HG02938 (cell line): ENCODE results near the gene EMX1.

Source experiments
- ATAC-seq: cut with Tn5 transposase; IDR thresholded peaks from one replicate; pipeline ENCODE4 v1.9.1; 2021; ENCODE audit warnings: mild to moderate bottlenecking, moderate library complexity; ENCODE audit not compliant: unreplicated experiment

Gene EMX1

DNA sequence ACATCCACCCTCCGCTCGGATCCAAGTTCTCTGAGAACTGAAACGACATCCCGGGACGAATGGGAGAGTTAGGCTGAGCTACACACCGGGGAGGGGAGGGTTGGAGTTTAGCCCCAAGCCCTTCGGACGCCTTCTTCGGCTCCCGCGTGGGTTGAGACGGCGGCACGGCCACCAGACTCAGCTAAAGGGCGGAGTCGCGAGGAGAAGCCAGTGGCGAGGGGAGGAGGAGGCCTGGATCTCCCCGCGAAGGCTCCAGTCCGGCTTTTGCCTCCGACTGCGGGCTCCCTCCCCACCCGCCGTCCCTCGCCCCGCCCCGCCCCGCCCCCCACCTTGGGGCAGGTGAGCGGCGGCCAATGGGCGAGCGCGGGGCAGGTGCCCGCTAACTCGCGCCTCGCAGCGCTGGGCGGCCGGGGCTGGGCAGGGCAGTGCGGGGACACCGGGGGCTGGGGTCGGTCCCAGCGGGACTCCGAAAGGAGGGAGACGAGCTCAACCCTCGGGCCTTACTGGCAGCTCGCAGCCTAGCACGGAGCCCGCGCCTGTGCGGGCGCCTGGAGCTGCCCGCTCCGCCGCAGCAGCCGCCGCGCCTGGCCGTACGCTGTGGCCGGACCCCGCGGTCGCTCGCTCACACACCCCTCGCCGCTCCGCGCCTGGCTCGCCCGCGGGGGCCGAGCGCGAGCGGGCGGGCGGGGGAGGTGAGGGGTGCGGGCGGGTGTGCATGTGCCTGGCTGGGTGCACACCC, at the start of gene EMX1:
EMX1 (plus strand) TSS at position 382 of the 739 bp plus-strand sequence; CDS start at position 716, 334 bp downstream.
- ATAC-seq: no peak

DNA sequence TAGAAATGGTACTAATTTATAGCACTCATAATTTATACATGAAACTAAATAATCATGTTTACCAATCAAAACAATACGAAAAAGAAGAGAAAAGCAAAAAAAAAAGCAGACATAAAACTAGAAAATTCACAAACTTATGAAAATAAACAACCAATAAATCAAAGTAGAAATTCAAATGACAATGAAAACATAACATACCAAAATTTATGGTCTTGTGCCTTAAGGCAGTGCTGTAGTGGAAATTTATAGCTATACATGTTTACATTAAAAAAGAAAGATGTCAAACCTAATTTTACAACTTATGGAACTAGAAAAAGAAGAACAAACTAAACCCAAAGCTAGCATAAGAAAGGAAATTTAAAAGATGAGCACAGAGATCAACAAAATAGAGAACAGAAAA, 46.3 kb upstream of the EMX1 start:
- no peak for ATAC-seq

DNA sequence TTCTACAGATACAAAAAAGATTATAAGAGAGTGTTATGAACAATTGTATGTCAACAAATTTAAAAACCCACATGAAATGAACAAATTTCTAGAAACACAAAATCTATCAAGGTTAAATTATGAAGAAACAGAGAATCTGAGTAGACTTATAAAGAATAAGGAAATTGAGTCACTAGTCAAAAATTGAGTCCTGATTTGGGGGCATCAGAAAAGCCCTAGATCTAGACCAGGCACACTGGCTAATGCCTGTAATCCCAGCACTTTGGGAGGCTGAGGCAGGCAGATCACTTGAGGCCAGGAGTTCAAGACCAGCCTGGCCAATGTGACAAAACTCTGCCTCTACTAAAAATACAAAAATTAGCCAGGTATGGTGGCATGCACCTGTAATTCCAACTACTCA, 45.4 kb upstream of the EMX1 start:
- ATAC-seq: no peak

DNA sequence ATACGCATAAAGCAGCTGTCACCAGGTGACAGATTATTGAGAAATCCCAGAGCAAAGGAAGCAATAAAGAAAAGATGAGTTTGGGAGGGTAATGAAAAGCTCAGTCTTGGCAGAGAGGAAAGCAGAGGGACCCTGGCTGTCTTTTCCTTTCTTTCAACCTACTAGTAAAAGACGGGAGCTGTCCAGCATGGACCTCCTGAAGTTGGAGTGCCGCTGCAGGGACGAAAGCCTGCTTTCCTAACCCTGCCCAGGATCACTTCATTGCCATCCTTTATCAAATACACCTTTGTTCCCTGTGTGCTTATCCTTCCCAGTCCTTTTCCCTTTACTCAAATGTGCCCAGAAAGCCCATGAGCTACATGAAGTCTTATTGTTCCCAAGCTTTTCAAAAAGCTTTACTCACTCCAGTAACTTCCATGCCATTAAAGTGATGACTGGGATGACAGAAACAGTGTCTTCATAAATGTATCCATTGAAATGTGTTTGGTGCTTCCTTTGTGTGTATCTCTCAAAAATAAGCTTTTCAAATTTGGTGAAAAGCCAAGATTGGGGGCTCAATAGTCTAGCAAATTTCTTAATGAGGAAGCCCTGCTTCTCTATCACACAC, 33.9 kb upstream of the EMX1 start:
- no peak for ATAC-seq

DNA sequence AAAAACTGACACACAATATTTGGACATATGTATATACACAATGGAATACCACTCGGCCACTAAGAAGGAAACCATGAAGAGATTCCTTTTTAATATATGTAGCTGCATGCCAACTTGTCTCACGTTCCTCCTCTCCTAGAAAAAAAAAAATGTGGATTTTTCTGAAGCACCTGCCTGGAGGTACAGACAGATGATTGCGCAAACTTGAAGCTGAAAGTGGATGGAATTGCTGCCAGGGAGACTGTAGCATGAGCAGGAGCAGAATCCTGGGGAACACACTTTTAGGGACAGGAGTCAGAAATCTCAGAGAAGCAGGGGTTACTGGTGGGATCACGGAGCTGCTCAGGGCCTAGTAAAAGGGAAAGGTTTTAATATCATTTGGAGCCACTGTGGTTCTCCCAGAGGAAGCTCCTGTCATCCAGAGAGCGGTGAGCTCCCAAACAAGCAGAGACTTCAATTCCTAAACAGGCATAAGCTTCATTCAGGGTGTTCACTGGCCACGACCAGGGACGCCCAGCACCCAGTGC, 30.8 kb upstream of the EMX1 start:
- ATAC-seq: no peak

DNA sequence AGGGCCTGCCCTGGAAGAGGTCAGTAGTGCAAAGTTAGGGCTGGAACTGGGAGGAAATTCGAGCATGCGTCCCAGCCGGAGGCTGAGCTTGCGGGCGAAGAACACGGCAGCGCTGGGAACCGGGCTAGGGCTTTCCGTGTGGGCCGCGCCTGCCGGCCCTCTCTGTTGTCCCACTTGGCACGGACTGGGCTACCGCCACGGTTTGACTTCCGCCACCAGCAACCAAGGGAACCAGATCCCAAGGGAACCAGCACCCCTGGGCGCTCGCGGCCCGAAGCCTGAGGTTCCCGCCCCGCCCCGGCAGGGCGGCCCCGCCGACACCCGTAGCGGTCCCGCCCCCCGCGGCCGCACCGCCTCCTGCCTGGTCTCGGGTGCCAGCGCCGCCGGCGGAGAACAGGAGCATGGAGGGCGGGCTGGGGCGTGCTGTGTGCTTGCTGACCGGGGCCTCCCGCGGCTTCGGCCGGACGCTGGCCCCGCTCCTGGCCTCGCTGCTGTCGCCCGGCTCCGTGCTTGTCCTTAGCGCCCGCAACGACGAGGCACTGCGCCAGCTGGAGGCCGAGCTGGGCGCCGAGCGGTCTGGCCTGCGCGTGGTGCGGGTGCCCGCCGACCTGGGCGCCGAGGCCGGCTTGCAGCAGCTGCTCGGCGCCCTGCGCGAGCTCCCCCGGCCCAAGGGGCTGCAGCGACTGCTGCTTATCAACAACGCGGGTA, 30.1 kb upstream of the EMX1 start, which contains the start of gene SPR:
SPR (plus strand) TSS at position 377 of the 708 bp plus-strand sequence; CDS start at position 402, 25 bp downstream.
- peak; percentile 79 for ATAC-seq

DNA sequence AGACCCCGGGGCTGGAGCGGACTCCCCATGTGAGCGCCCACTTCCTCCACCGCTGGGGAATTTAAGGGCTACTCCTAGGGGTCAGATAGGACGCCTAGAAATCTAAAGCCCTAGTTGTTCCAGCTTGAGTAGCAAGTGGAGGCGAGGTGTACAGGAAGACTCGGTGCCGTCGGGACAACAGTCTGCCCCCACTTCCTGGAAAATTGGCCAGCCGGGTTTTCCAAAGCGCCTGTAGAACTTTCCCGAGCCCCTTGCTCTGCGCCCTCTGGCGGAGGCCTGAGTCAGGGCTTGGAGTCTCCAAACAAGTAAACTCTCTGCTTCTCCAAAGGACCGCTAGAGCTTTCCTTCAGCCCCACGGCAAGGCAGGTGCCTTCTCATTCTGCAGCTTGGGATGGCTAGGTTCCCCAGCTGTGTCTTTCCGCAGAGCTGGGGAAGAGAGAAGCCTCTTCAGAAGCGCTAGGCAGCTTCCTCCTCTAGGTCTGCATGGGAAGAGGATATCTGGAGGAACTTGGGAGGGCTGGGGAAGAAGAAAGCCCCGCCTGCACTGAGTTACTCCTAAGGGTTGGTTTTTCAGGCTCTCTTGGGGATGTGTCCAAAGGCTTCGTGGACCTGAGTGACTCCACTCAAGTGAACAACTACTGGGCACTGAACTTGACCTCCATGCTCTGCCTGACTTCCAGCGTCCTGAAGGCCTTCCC, 29.4 kb upstream of the EMX1 start:
- peak; percentile 54 for ATAC-seq

DNA sequence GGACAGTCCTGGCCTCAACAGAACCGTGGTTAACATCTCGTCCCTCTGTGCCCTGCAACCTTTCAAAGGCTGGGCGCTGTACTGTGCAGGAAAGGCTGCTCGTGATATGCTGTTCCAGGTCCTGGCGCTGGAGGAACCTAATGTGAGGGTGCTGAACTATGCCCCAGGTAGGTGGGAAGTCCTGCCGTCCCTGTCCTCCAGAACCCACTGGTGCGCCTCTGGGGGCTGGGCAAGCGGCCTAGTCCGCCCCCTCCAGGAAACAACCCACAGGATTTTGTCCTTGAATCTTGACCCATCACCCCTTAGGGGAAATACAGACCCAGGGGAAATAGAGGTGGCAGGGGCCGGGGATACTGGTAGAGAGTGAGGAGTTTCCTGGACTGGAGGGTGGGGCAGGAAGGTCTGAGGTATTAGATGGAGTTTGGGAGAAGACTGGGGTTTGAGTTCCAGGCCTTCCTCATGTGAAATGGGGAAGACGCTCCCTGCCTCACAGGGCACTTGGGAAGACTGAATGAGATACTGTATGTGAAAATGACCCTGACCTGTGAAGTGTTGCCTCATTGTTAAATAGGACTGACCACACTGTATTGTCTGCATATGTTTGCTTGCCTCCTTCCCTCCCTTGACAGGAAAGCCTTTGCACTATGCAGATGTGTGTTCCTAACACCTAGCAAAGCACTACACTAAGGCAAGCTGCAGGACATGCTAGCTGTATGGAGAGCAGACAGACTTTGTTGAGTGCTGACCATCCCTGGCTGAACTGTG, 28.7 kb upstream of the EMX1 start:
- ATAC-seq: no peak

DNA sequence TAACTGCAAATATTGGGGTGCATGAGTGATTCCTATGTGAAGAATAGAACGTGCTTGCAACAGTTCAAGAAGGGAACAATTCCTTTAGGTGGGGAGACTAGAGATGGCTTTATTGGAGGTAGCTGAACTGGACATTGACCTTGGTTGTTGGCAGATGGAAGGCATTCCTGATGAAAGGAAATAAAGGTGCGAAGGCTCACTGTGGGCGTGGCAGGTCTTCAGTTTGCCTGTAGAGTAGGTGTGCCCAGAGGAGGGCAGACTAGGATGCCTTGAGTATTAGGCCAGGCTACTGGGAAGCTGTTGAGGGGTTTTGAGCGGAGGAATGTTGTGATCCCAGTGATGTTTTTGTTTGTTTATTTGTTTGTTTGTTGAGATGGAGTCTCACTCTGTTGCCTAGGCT, 27.3 kb upstream of the EMX1 start:
- ATAC-seq: no peak

DNA sequence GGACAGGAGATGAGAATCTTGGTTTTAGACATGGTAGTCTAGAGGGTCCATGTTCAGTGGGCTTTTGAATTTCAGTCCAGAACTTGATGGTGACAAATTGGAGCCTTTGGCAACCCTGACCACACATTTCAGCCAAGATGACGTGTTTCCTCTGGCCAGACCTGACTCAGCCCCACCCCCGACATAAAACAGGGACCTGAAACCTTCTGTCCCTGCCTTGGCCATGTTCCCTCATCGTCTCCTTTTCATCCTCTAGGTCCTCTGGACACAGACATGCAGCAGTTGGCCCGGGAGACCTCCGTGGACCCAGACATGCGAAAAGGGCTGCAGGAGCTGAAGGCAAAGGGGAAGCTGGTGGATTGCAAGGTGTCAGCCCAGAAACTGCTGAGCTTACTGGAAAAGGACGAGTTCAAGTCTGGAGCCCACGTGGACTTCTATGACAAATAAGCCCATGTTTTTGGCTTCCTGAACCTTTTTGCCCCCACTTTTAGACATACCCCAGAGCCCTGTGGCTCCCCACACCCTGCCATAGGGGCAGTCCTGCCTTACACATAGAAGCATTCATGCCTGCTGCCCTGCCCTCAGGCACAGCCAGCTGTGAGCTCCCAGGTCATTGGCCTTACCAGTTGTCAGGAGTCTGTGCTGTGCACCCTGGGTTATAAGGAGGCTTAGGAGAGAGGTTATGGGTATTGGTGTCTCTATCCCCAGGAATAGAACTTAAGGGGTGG, 26.1 kb upstream of the EMX1 start:
- ATAC-seq: no peak

DNA sequence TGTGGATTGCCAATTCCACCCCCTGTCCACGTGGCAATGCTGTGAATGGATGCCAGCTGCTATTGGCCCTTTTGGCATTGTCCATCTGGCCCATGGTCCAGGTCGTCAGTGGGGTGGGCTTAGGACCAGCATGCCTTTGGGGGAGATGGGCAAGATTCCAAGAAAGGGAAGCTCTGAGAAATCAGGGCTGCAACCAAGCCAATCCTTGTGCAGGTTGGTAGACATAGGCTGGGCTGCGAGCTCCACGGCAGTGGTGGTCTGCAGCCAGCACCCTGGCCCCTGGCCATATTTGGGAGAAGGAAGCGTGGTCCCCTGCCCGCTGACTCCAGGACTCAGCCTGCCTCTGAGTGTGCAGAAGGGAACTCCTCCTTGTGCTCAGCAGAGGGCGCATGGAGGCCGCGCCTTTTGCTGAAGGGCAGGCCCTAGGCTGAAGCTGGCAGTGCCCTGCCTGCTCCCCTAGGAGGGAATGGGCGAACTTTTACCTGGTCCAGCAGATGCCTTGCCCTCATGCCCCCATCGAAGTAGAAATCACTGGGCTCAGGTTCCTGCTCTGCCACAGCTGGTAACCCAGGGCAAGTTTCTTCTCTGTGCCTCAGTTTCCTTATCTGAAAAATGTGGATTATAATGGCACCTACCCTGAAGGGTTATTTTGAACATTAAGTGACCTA, 24.7 kb upstream of the EMX1 start:
- ATAC-seq: peak; percentile 40

DNA sequence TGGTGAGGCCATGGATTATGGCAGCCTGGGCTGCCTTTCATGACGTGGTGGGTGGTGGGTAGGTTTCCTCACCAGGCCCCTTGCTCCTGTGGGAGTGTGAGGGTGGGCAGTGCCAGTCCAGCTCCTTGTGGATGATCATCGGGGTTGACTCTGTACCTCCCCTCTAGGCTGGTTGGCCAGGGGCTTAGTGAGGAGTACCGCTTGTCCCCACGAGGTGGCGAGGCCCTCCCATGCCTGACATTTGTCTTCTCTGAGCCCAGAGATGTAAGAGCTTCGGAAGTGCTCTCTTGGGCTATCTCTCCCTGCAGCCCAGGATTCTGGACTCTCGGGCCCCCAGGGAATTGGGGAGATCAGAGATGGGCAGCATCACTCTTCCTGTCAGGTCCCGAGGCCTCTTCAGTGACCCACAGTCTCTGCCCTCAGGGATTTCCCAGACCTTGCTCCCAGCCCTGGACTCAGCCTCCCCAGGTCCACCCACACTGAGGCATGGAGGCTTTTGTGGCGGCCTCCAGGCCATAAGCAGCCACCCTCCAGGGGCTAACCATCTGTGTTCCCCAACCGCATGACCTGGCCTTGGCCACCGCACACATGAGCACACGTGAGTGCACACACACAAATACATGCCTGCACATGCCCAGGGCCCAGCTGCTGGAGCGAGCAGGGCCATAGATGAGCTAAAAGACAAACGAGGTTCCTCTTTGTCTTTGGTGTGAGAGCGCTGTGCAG, 23.6 kb upstream of the EMX1 start:
- ATAC-seq: peak; percentile 75

DNA sequence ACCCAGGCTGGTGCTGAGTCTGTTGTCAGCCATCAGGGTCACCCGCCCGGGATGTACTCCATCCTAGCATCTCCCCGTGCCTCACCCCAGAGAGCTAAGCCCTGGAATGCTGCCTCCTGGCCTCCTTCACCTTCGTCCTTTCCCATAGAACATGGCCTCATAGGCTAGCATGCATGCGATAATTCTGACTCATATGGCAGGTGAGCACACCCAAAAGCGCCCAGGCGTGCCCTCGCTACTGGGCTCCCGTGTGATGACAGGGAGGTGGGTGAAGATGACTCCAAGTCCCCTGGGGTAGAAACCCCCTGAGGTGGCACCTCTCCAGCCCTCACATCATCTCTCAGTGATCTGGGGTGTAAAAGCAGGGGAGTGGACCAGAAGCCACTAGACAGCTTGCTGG, 22.8 kb upstream of the EMX1 start:
- ATAC-seq: no peak

DNA sequence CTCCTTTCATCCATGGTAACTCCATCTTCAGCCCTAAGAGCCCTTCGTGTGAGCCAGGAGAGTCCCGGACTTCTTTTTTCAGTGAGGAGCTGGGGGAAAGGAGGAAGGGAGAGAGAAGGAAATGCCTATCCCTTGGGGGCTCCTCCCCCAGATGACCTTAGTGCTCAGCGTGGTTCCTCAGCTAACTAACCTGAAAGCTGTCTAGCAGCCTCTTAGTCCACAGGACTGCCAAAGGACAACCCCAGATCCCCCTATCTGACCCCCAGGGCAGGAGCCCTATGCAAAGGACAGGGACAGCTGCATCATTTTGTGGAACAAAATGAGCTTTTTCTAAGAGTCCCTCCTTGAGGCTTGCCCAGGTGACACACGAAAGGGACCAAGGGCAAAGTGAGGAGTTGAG, 22.2 kb upstream of the EMX1 start:
- ATAC-seq: no peak

DNA sequence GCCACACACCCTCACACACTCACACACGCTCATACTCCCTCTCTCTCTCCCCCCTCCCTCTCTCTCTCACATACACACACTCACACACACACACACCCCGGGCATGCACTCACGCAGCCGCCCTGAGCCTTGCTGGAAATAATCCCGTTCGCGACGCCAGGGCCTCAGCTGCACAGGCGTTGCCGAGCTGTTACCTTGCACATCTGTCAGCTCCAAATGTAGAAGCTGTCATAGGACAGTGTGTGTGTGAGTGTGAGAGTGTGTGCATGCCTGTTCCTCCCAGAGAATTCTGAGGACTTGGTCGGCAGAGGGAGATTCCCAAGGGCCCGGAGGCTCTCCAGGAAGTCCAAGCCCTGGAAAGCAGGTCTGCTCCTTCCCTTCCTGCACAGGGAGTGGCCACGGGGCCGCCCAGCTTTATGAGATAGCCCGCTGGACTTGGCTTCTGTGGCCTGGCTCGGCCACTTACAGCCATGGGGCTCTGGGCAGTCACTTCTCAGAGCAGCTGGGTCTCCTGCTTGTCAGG, 21.5 kb upstream of the EMX1 start:
- ATAC-seq: no peak

DNA sequence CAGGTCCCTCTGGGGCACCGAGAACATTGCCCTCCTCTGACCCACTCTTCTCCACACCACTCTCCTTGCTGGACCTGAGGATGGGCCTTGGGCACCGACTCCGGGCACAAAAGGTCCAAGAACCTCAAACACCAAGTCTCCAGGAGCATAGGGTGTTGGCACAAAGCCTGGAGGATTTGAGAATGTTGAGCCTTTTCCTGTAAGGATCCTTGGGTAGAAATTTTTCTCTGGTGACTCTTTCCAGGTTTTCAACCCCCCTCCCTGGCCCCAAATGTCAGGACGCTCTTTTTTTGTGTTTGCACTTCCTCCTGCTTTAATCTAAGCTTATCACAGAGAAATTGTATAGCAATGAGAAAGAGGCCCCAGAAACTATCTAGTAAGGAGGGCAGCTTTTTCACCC, 20.9 kb upstream of the EMX1 start:
- ATAC-seq: no peak

DNA sequence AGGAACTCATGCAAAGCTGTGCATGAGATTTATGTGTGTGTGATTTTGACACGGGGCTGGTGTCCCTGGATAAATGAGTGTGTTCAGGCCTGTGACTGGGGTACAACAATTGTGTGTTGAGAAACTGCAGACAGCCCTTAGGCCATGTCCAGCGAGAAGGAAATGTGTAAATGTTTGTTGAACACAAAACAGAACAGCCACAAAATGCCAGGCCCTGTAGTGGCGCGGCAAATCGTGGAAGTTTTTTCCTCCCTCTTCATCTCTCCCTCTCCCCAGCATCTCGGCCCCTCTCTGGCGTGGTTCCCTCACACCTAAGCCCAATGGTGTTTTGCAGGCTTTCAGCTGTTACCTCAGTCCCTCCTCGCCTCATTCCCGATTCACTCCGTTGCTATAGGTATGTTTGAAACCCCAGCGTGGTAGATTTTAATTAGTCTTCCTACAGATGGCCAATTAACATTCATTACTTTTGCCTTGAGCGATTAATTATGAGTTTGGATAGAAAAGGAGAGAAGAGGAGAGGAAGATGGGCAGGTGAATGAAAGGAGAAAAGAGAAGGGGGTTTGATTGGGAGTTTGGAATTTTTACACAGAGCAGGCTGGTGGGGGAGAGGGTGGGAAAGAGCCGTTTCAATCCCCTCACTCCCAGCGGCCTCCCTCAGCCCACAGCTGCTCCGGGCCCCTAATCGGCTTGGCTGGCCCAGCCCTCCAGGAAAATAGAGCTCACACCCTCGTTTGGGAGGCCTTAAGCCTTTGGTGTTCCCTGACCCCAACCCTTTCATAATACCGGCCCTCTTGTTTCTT, 19.3 kb upstream of the EMX1 start:
- no peak for ATAC-seq

DNA sequence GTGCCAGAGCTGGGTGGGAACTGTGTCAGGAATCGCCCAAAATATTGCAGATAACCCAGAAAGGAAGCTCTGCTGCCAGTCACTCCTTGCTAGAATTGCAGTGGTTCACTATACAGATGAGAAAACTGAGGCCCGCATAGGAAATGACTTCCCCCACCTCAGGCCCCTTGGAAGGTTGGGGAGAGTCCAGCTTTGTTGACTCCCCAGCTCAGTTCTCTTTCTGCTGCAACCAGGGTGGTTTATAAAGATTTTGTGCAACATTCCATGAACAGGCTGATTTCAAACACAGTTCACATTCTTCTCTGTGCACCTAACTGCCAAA, 18.8 kb upstream of the EMX1 start:
- no peak for ATAC-seq
